Measurements from ENCODE around the gene KIAA0753.
A peak's percentile ranks its signal among the peaks of the same experiment; 100 is the strongest.

KIAA0753 gene

GRCh38 chr17:6640536-6641246 is at the start of gene KIAA0753, which contains the start of gene TXNDC17:
KIAA0753 (minus strand) TSS chr17:6640711; CDS start chr17:6635103, 5,608 bp downstream.
TXNDC17 (plus strand) TSS chr17:6641060; CDS start chr17:6641083, 23 bp downstream.
- peak; percentile 96 for DNase-seq

DNA sequence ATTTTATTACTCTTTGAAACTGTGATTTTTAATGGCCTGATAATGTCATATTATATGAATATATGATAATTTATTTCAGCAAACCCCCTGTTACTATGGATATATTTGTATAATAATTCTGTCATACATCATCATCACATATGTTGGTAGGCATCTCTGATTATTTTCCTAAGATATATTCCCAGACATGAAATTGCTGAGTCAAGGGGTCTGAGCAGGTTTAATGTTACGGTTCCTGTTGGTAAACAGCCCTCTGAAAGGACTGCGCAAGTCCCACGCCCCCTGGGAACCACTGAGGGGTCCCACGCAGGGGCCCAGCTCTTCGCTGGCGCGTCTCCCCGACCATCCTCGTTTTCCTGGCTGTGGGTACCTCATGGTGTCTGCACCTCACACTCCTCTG is 48.4 kb upstream of the KIAA0753 start:
- no peak for DNase-seq

GRCh38 chr17:6686026-6686425 is 45.5 kb upstream of the KIAA0753 start:
- no peak for DNase-seq

DNA sequence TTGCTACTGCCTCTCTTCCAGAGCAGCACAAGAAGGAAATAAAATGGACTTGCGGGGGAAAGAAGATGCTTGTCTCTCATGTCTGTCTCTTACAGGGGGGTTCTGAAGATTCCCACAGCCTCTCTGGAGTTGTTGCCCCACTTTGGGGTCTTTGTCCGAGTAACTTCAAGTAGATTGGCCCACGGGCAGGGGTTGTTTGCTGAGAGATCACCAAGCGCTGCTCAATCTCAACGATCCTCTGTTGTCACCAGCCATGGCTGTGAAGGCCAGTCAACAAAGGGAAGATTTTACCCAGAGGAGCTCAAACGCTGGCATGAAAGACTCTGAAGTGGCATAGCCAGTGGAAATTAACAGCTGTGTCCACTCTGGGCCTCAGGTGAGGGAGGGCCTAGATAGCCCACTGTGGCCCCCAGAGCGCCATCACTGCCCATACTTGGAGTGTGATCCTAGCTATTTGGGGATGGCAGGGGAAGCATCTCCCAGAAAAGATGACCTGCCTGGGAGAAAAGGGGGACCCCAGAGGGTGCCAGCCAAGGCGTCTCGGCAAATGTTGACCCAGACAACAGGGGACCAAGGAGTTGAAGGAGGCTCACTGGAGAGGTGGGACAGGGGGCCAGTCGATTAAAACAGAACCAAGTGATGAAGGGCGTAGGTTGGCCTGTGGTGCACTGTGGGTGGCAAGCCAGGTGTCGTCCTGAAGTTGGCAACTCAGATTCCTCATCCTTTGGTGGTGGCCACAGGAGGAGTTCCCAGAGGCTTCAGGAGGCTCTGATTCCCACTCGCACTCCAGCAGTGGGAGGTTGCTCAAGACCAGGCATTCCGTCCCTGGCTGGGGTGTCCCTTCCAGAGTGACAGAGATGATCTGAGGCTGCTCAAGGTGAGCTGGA is 44.6 kb upstream of the KIAA0753 start:
- no peak for DNase-seq

DNA sequence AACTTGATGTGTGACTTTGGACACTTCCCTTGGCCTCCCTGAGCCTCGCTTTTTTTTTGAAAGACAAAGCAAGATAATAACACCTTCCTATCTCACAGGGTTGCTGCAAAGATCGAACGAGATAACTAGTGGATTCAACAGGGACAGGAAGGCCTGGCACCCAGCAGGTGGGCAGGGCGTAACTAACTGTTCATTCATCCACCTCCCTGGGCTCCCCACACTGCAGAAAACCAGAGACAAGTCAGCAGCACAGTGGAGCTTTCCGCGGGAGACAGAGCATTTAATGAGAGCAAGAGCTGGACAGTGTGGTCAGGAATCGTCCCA is 43.9 kb upstream of the KIAA0753 start:
- DNase-seq = no peak

GRCh38 chr17:6683730-6684459 is 43.4 kb upstream of the KIAA0753 start:
- no peak for DNase-seq

DNA sequence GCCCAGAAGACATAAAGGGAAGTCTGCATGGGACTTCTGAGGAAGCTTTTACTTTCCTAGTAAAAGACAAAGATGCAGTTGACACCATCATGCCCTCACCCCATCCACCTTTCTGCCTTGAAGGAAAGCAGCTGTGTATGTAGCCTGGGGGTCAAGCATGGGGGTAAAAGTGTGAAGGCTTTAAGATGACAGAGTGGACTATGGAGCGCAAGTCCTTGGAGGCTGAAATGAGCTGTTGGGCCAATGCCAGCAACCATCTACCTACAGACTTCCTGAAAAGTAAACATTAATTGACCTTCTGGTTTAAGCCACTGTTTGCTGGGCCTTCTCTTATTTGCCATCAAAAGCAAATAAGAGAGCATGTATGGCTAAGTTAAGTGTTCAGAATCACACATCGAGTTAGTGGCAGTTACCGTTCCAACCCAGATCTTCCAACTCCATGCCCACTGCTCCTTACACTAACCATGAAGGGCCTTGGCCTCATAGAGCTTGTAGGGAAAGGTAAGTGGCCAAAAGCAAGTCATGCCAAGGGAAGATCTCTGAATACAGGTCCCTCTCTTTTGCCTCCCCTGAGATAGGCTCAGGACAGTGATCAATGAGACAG is 42.7 kb upstream of the KIAA0753 start:
- DNase-seq = no peak

DNA sequence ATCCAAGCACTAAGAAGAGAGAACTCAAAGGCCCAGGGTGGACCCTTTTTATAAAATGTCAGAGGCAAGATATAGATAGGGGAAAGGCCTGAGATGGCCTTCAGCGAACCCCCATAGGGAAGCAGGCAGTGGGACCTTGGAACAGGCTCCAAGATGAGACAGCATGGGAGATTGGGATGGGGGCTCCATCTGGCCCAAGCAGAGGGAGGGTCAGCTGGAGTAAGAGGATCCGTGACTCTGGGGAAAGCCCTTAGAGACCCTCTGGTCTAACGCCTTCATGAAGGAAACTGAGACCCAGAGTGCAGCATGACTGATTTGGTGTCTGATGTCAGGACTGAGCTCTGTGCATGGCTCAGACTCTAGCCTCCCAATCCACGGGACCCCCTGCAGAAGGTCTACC is 41.8 kb upstream of the KIAA0753 start:
- no peak for DNase-seq

- DNase-seq = no peak
Measured at GRCh38 chr17:6681671-6682070, 41.2 kb upstream of the KIAA0753 start.

GRCh38 chr17:6681176-6681575 is 40.7 kb upstream of the KIAA0753 start:
- DNase-seq = no peak

GRCh38 chr17:6679241-6679640 is 38.7 kb upstream of the KIAA0753 start:
- no peak for DNase-seq

DNA sequence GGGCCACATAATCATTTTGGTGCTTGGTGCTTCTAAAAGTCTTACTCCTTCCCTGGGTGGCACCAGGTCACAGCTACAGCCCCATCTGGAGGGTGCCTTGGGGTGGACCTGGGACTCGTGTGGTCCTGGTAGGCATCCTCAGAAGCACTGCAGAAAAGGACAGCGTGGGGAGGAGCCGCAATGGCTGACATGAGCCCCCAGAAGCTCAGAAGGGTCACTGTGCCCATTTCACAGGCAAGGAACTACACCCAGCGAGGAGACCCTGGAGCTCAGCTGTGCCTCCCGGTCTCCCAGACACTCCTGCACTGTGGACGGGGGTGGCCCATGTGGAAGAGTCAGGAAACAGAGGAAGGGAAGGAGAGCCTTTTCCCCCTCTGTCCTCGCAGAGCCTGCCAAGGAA is 37.4 kb upstream of the KIAA0753 start:
- DNase-seq = no peak

- DNase-seq = no peak
Measured at GRCh38 chr17:6677158-6677831, 36.8 kb upstream of the KIAA0753 start.

DNA sequence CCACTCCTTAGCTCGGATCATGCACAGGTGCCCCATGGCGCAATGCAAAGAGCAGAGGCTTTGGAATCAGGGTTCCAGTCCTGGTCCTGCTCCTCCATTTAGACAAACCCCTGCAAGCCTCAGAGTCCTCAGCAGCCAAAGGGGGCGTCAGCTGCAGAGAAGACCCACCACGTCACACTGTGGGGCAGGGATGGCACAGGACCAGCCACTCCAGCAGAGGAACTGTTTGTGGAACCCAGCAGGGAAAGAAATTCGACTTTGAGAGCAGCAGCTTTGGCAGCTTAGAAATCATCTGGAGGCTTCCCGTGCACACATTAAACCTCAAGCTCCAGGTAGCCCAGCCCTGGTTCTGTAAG is 36.3 kb upstream of the KIAA0753 start:
- no peak for DNase-seq

DNA sequence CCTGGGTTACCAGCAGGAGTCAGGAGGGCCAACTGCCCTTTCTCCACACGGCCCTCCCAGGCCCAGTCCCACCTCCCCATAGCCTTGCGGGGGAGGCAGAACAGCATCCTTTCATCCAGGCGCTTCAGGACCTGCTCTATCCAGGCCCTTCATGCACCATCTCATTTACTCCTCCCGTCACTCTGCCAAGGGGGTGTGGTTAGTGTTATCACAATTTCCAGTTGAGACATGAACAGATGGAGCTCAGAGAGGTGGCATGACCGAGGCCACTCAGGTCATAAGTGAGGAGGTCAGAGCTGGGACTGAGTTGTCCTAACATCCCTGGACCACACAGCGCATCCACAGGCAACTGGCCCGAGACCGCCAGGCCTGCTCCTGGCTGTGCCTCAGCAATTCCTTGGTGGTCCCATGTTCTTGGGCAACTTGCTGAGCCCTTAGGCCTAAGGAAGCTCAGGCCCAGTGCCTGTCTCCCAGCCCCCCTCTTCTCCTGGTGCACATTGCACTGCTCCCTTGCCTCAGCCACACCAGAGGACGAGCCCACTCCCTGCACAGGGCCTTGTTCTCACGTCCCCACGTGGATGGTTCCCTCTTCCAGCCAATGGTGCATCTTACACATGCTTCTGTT is 34.8 kb upstream of the KIAA0753 start:
- no peak for DNase-seq

DNA sequence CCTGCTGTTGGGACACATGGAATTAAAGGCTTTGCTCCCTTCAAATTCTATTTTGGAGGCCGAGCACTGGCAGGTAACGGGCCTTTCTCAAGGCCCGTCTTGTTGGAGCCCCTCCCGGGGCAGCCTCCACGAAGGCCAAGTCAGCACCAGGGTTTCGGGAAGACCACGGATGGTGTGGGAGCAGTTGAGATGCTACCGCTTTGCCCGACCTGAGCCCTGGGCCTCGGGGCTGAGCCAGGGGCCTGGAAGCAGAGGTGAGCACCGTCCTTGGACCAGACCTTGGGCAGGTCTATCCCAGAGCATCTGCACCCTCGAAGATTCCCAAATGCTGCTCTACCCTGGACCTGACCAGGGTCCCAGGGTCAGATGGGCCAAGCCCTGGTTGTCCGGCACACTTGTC is 34.1 kb upstream of the KIAA0753 start:
- DNase-seq = no peak

DNA sequence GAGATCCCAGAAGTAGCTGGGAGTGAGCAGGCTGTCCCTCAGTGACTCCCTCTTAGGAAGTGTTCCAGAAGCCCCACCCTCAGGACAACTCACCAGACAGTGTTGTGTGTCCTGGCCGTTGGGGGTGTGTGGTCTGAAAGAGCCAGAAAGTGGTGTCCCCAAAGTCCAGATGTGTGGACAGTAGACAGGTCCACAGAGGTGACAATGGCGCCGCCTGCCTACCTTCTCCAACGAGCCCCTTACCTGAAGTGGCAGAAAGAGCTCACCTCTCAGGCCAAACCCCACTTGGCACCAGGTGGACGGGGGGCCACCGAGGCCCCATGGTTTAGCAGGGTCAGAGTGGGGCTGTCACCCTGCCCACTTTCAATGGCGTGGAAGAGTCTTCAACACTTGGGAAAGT is 30.9 kb upstream of the KIAA0753 start:
- DNase-seq = no peak

- DNase-seq = no peak
Measured at GRCh38 chr17:6670999-6671398, 30.5 kb upstream of the KIAA0753 start.

DNA sequence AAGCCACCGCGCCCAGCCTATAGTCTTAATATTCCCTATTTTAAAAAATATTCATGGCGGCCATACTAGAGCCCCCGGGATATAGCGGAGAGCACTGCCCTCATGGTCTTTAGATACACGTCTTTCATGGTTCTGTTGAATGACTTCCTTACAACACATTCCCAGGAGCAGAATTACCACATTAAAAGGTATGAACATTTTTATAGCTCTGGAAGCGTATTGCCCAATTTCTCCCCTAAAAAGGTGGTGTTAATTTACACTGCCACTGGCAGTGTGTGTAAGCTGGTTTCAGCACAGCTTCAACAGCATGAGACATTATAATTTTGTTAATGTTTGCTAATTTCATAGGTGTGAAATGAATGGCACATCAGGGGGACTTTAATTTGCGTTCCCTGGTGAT is 30.1 kb upstream of the KIAA0753 start:
- DNase-seq = no peak

DNA sequence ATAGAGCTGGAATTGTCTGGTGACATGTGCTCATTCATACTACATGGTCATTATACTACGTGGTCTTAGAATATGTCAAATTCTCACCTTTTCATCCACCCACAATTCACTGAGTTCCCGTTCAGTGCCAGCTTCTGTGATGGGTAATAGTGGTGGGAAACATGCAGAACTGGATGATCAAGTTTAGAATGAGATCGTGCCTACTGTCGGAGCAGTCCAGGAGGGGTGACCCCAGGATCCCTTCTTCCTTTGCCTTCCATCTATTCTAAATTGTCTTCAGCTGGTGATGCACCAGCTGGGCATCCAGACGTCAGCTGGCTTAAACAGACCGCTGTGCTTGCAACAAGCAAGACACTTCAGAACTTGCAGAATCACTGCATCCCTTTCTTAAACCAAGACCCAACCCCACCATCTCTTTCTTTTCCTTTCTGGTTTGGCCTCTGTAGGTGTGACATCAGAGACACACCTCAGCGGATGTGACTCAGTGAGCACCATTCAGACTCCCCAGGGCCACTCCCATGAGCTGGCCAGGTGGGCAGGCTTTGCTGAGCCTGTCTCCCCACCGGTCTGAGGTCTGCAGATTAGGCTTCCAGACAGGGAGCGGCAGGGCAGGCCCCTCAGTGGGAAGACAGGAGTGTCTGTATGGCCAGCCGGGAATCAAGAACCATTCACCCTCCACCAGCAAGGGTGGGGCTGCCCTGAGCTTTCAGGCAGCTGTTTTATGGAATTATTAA is 29.1 kb upstream of the KIAA0753 start:
- no peak for DNase-seq

- DNase-seq = no peak
Measured at GRCh38 chr17:6668727-6669425, 28.4 kb upstream of the KIAA0753 start.
